ENCODE measurements around the gene SPATA17.

- TF ChIP-seq, protein P1, sequence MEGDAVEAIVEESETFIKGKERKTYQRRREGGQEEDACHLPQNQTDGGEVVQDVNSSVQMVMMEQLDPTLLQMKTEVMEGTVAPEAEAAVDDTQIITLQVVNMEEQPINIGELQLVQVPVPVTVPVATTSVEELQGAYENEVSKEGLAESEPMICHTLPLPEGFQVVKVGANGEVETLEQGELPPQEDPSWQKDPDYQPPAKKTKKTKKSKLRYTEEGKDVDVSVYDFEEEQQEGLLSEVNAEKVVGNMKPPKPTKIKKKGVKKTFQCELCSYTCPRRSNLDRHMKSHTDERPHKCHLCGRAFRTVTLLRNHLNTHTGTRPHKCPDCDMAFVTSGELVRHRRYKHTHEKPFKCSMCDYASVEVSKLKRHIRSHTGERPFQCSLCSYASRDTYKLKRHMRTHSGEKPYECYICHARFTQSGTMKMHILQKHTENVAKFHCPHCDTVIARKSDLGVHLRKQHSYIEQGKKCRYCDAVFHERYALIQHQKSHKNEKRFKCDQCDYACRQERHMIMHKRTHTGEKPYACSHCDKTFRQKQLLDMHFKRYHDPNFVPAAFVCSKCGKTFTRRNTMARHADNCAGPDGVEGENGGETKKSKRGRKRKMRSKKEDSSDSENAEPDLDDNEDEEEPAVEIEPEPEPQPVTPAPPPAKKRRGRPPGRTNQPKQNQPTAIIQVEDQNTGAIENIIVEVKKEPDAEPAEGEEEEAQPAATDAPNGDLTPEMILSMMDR (conservative IDR thresholded peaks at IDR 0.05) = no peak
- no peak for TF ChIP-seq ZFX (IDR thresholded peaks at IDR 0.05)
Measured at GRCh38 chr1:217813031-217813430, 181.9 kb downstream of the SPATA17 start.
